Sigmoid colon (tissue), 7 donors: Measurements from ENCODE around the gene ABCB10. TPM values are rescaled to one million over a fixed set of nuclear protein-coding genes. Genes with fewer than 3 reads are reported as not detected.
A peak's percentile ranks its signal among the peaks of the same experiment; 100 is the strongest.
"Not testable (repeated sequence)": the region's sequence is repeated elsewhere in the genome, so short reads cannot be mapped to it uniquely, and the experiment has no call there.

Experiments
- DNase-seq: peaks from one replicate; pipeline ENCODE4 v3.0.0-alpha.2; 2019
- H3K27ac ChIP-seq, 4 donors: fragments of 200-600 bp; sonication (generic); one replicate each; pipeline ENCODE4 v1.5.1; 2016 to 2019; ENCODE audit warnings: mild to moderate bottlenecking in 1 of 4
- H3K27me3 ChIP-seq, 3 donors: fragments of 200-600 bp; sonication (generic); one replicate each; pipeline ENCODE4 v1.5.1; 2019; ENCODE audit warnings: mild to moderate bottlenecking in 1 of 3
- H3K36me3 ChIP-seq, 4 donors: fragments of 200-600 bp; sonication (generic); one replicate each; pipeline ENCODE4 v1.5.1; 2016 to 2019
- H3K4me1 ChIP-seq, 4 donors: fragments of 200-600 bp; sonication (generic); one replicate each; pipeline ENCODE4 v1.5.1; 2017 to 2019
- H3K4me3 ChIP-seq, 4 donors: fragments of 200-600 bp; sonication (generic); one replicate each; pipeline ENCODE4 v1.5.1; 2017 to 2019; ENCODE audit warnings: mild to moderate bottlenecking in 2 of 4, moderate library complexity in 1 of 4
- H3K9me3 ChIP-seq, 4 donors: fragments of 200-600 bp in 3 of 4; sonication (generic) in 3 of 4; one replicate each; pipeline versions ENCODE4 v1.5.1 to v1.6.1; 2013 to 2019
- CTCF ChIP-seq, 4 experiments: fragments of 450-650 bp in 3 of 4; fragments of 200-600 bp in 1 of 4; IDR thresholded peaks; one replicate each; pipeline ENCODE4 v1.5.1; 2016 to 2019; ENCODE audit warnings: antibody characterized with exemption in 4 of 4, mild to moderate bottlenecking in 3 of 4, moderate library complexity in 2 of 4
- EP300 ChIP-seq, 4 donors: sonication (generic); formaldehyde crosslinking; IDR thresholded peaks; one replicate each; pipeline ENCODE4 v1.6.1; 2017; ENCODE audit warnings: antibody characterized with exemption in 4 of 4
- POLR2A ChIP-seq, 2 donors: fragments of 450-650 bp; IDR thresholded peaks; one replicate each; pipeline ENCODE4 v1.6.1; 2016; ENCODE audit warnings: antibody characterized with exemption in 2 of 2, mild to moderate bottlenecking in 2 of 2, moderate library complexity in 2 of 2
- POLR2AphosphoS5 ChIP-seq, 4 donors: sonication (generic); formaldehyde crosslinking; IDR thresholded peaks; one replicate each; pipeline ENCODE4 v1.6.1; 2017; ENCODE audit warnings: antibody characterized with exemption in 4 of 4
- WGBS, 2 donors: extraction: QIAGEN DNeasy Blood & Tissue Kit; methylation state at CpG; one replicate each; pipeline ENCODE4 v1.1.7; 2013; 5-methylcytosine and 5-hydroxymethylcytosine counted together
- intact Hi-C: fragments of 100-400 bp; cut with DNase I; formaldehyde crosslinking; loops from one replicate; pipeline ENCODE4 v1.15.1; 2023
- polyA plus RNA-seq, 3 donors: library from polyadenylated mRNA; stranded (reverse); fragments of 200-250 nt; gene quantifications; one replicate each; pipeline ENCODE4 v1.2.3, GENCODE V29; 2013
- total RNA-seq, 4 donors: library from RNA; depleted of rRNA; stranded (reverse); fragments of >200 nt; gene quantifications; one replicate each; pipeline ENCODE4 v1.1.0, GENCODE V29; 2016
- donor health status: healthy with polysubstance abuse.
- donor health status: Bipolar disorder and iron deficiency.
- donor health status: healthy.

Gene ABCB10
- total and polyA plus RNA-seq, 7 donors: 4.4 to 19.4 (median 12.1) TPM

GRCh38 chr1:229559336-229559801 lies 862 bp upstream of the ABCB10 start:
- Histone ChIP-seq H3K4me1 (peaks cover 0 to 58% (median 47%) of the 10 kb centered on the region in 4 donors), H3K4me3 (peak overlapping the region; percentile 75 to 98 (median 82)), H3K27ac (peak overlapping the region; percentile 92 to 99 (median 94))
- not testable (repeated sequence) for H3K27me3 ChIP-seq, H3K9me3 ChIP-seq, H3K36me3 ChIP-seq, DNase-seq
- TF ChIP-seq EP300 (IDR thresholded peaks at IDR 0.05): peak in 1 of 4 donors; percentile 6
- intact Hi-C loops: loop anchor here (1.0 to 2.0 kb wide), 3 partner anchors 37 to 67 kb away; partner anchors contain the start of genes NUP133, TAF5L and URB2
- 9 to 29% methylated on average over 20 of the region's 20 CpGs for WGBS, 2 donors

GRCh38 chr1:229557913-229558414 lies 543 bp downstream of the ABCB10 start:
- intact Hi-C loops: loop anchor here (2.0 kb wide), 2 partner anchors 39 to 49 kb away; partner anchors contain the start of gene NUP133
- WGBS, 2 donors: 0% methylated on average over 59 of the region's 59 CpGs
- peak; percentile 75 for DNase-seq
- Histone ChIP-seq H3K27ac (peak overlapping the region; percentile 92 to 99 (median 94)), H3K4me1 (peaks cover 0 to 59% (median 40%) of the 10 kb centered on the region in 4 donors), H3K27me3 (no peaks in the 10 kb centered on the region), H3K36me3 (no peaks in the 10 kb centered on the region), H3K4me3 (peak overlapping the region; percentile 75 to 98 (median 82)), H3K9me3 (no peaks in the 10 kb centered on the region)
- no peak for TF ChIP-seq CTCF (IDR thresholded peaks at IDR 0.05)

GRCh38 chr1:229557200-229557850 lies 1.2 kb downstream of the ABCB10 start:
- Histone ChIP-seq H3K9me3 (no peaks in the 10 kb centered on the region), H3K4me1 (peaks cover 0 to 56% (median 38%) of the 10 kb centered on the region in 4 donors), H3K4me3 (peak overlapping the region; percentile 75 to 98 (median 82)), H3K27me3 (no peaks in the 10 kb centered on the region), H3K36me3 (no peaks in the 10 kb centered on the region), H3K27ac (peak overlapping the region; percentile 92 to 99 (median 94))
- intact Hi-C loops: no loop called here
- no peak for DNase-seq
- WGBS, 2 donors: 21 to 23% methylated on average over 5 of the region's 5 CpGs
- no peak for TF ChIP-seq EP300 (IDR thresholded peaks at IDR 0.05)
- TF ChIP-seq CTCF (IDR thresholded peaks at IDR 0.05): no peak
- no peak for TF ChIP-seq POLR2A (IDR thresholded peaks at IDR 0.05)
- TF ChIP-seq POLR2AphosphoS5 (IDR thresholded peaks at IDR 0.05): peak in 2 of 4 donors; percentile 35 to 40

GRCh38 chr1:229554886-229555621 lies 3.5 kb downstream of the ABCB10 start:
- H3K9me3 ChIP-seq: no peaks in the 10 kb centered on the region
- no peak overlapping the region for H3K4me3 ChIP-seq
- H3K4me1 ChIP-seq: peaks cover 0 to 66% (median 51%) of the 10 kb centered on the region in 4 donors
- TF ChIP-seq POLR2A (IDR thresholded peaks at IDR 0.05) (no peak), POLR2AphosphoS5 (IDR thresholded peaks at IDR 0.05) (no peak), EP300 (IDR thresholded peaks at IDR 0.05) (no peak), CTCF (IDR thresholded peaks at IDR 0.05) (no peak)
- 86 to 88% methylated on average over 10 of the region's 10 CpGs for WGBS, 2 donors
- H3K27me3 ChIP-seq: no peaks in the 10 kb centered on the region
- no peak for DNase-seq
- H3K27ac ChIP-seq: no peak overlapping the region
- intact Hi-C loops: no loop called here
- H3K36me3 ChIP-seq: no peaks in the 10 kb centered on the region

- intact Hi-C loops: no loop called here
- Histone ChIP-seq H3K4me3 (no peak overlapping the region), H3K36me3 (peaks cover 0 to 5% (median 2%) of the 10 kb centered on the region in 4 donors), H3K4me1 (peaks cover 0 to 60% (median 46%) of the 10 kb centered on the region in 4 donors), H3K9me3 (no peaks in the 10 kb centered on the region), H3K27me3 (no peaks in the 10 kb centered on the region), H3K27ac (no peak overlapping the region)
- TF ChIP-seq EP300 (IDR thresholded peaks at IDR 0.05) (no peak), CTCF (IDR thresholded peaks at IDR 0.05) (no peak), POLR2A (IDR thresholded peaks at IDR 0.05) (no peak), POLR2AphosphoS5 (IDR thresholded peaks at IDR 0.05) (no peak)
- WGBS, 2 donors: 92 to 94% methylated on average over 7 of the region's 7 CpGs
- DNase-seq: no peak
Observed at GRCh38 chr1:229553621-229554130, 4.8 kb downstream of the ABCB10 start.
